GM19328 (cell line): ENCODE measurements around the gene MAST2.
"Not testable (repeated sequence)": the region's sequence is repeated elsewhere in the genome, so short reads cannot be mapped to it uniquely, and the experiment has no call there.

Source experiments
- ATAC-seq: cut with Tn5 transposase; IDR thresholded peaks from one replicate; pipeline ENCODE4 v1.9.1; 2021; ENCODE audit warnings: mild to moderate bottlenecking, moderate library complexity; ENCODE audit not compliant: unreplicated experiment

The MAST2 gene

GRCh38 chr1:45891087-45891486 lies 87.7 kb downstream of the MAST2 start:
- no peak for ATAC-seq

- no peak for ATAC-seq
Measured at GRCh38 chr1:45892068-45892785, 88.8 kb downstream of the MAST2 start.

- no peak for ATAC-seq
Measured at GRCh38 chr1:45894331-45894730, 90.9 kb downstream of the MAST2 start.

- ATAC-seq, result no peak
Measured at GRCh38 chr1:45894921-45895320, 91.5 kb downstream of the MAST2 start.

- no peak for ATAC-seq
Measured at GRCh38 chr1:45895406-45895805, 92.0 kb downstream of the MAST2 start.

GRCh38 chr1:45906883-45907282 lies 103.5 kb downstream of the MAST2 start:
- no peak for ATAC-seq

GRCh38 chr1:45908611-45909140 lies 105.3 kb downstream of the MAST2 start:
- no peak for ATAC-seq

- no peak for ATAC-seq
Measured at GRCh38 chr1:45911634-45912033, 108.2 kb downstream of the MAST2 start.

GRCh38 chr1:45913183-45913683 lies 109.8 kb downstream of the MAST2 start:
- ATAC-seq, result no peak

GRCh38 chr1:45913731-45914501 lies 110.5 kb downstream of the MAST2 start:
- no peak for ATAC-seq

- no peak for ATAC-seq
Measured at GRCh38 chr1:45914836-45915235, 111.4 kb downstream of the MAST2 start.

- no peak for ATAC-seq
Measured at GRCh38 chr1:45922374-45922773, 119.0 kb downstream of the MAST2 start.

- ATAC-seq, result no peak
Measured at GRCh38 chr1:45922813-45923212, 119.4 kb downstream of the MAST2 start.

- no peak for ATAC-seq
Measured at GRCh38 chr1:45923343-45923742, 119.9 kb downstream of the MAST2 start.

GRCh38 chr1:45924736-45925135 lies 121.3 kb downstream of the MAST2 start:
- no peak for ATAC-seq

GRCh38 chr1:45925728-45926287 lies 122.4 kb downstream of the MAST2 start:
- ATAC-seq, result no peak

GRCh38 chr1:45926330-45926729 lies 122.9 kb downstream of the MAST2 start:
- no peak for ATAC-seq

GRCh38 chr1:45927231-45927915 lies 124.0 kb downstream of the MAST2 start:
- not testable (repeated sequence) for ATAC-seq

GRCh38 chr1:45928486-45929205 lies 125.2 kb downstream of the MAST2 start:
- ATAC-seq, result no peak

- no peak for ATAC-seq
Measured at GRCh38 chr1:45929257-45929687, 125.9 kb downstream of the MAST2 start.
